ENCODE measurements around the gene SMYD3. TPM values are rescaled to one million over a fixed set of nuclear protein-coding genes. Genes with fewer than 3 reads are reported as not detected.

Gene SMYD3
- total and polyA plus RNA-seq, 2 donors (not counting 1 experiment from before 2014, with no cell fraction given), result 9.7 to 37.2 TPM

- DNase-seq (no peak), ATAC-seq (ENCODE audit: low read depth) (no peak)
- Histone ChIP-seq H3K4me3 (ENCODE audit: control extremely low read depth in 1 of 5, extremely low read depth in 1 of 5, insufficient read depth in 1 of 5, low read depth in 2 of 5, low read length in 4 of 5) (no peak overlapping the region), H4K20me1 (ENCODE audit: control insufficient read depth, insufficient read depth, low read length, poor library complexity, severe bottlenecking) (no peaks in the 10 kb centered on the region), H3K79me2 (ENCODE audit: control insufficient read depth, insufficient read depth, low read length) (no peaks in the 10 kb centered on the region), H3K4me1 (ENCODE audit: control insufficient read depth in 2 of 2, insufficient read depth in 2 of 2, low read length in 2 of 2) (no peaks in the 10 kb centered on the region), H2AFZ (ENCODE audit: insufficient read depth, low read depth, low read length, poor library complexity, severe bottlenecking) (no peak overlapping the region), H3K4me2 (replicated peaks; ENCODE audit: low read depth, low read length, poor library complexity, severe bottlenecking) (no peak overlapping the region), H3K36me3 (replicated peaks in 1 of 2; ENCODE audit: control extremely low read depth in 1 of 2, control insufficient read depth in 1 of 2, extremely low read depth in 1 of 2, insufficient read depth in 2 of 2, low read length in 1 of 2) (no peaks in the 10 kb centered on the region), H3K9ac (ENCODE audit: low read length) (no peak overlapping the region), H3K9me3 (ENCODE audit: control extremely low read depth in 1 of 3, control insufficient read depth in 2 of 3, insufficient read depth in 1 of 3, low read length in 2 of 3) (no peaks in the 10 kb centered on the region), H3K27me3 (replicated peaks in 1 of 4; ENCODE audit: control extremely low read depth in 1 of 4, control insufficient read depth in 3 of 4, insufficient read depth in 4 of 4, low read length in 3 of 4) (no peaks in the 10 kb centered on the region), H3K27ac (ENCODE audit: low read length in 2 of 2) (no peak overlapping the region)
- no peak for TF ChIP-seq CTCF (IDR thresholded peaks at IDR 0.05)
- no peak for TF ChIP-seq EZH2 (IDR thresholded peaks at IDR 0.05; ENCODE audit: borderline replicate concordance, insufficient read depth, low read depth, low read length, poor library complexity, severe bottlenecking)
- Mint-ChIP-seq H3K4me1 (no peaks in the 10 kb centered on the region), H3K27me3 (no peaks in the 10 kb centered on the region), H3K27ac (no peak overlapping the region), H3K4me3 (no peak overlapping the region), H3K9me3 (ENCODE audit: insufficient read depth) (no peaks in the 10 kb centered on the region)
- WGBS (ENCODE audit: insufficient coverage), result 89% methylated on average over 3 of the region's 6 CpGs
- POLR2A ChIA-PET, result no interaction called here
- CTCF ChIA-PET, result interaction anchor here (0.6 kb wide), 1 partner anchor 146 kb away, joined by 3 read pairs; no protein-coding TSS in a partner anchor
- intact Hi-C loops (cut with micrococcal nuclease), result no loop called here
Observed at GRCh38 chr1:246301553-246302250, 205.4 kb downstream of the SMYD3 start.
